Sigmoid colon (tissue), 3 donors: ENCODE measurements around the gene MS4A4E.

Source experiments
- CTCF ChIP-seq, 4 experiments: fragments of 450-650 bp in 3 of 4; fragments of 200-600 bp in 1 of 4; IDR thresholded peaks; one replicate each; pipeline ENCODE4 v1.5.1; 2016 to 2019; ENCODE audit warnings: antibody characterized with exemption in 4 of 4, mild to moderate bottlenecking in 3 of 4, moderate library complexity in 2 of 4
- POLR2A ChIP-seq, 2 donors: fragments of 450-650 bp; IDR thresholded peaks; one replicate each; pipeline ENCODE4 v1.6.1; 2016; ENCODE audit warnings: antibody characterized with exemption in 2 of 2, mild to moderate bottlenecking in 2 of 2, moderate library complexity in 2 of 2

GRCh38 chr11:60159868-60160267 lies 83.1 kb downstream of the MS4A4E start:
- TF ChIP-seq CTCF (IDR thresholded peaks at IDR 0.05): no peak
- no peak for TF ChIP-seq POLR2A (IDR thresholded peaks at IDR 0.05)
